Spleen (tissue), 7 donors: ENCODE measurements around the gene SEPHS1.

Experiments
- CTCF ChIP-seq, 11 experiments: fragments of 200-600 bp in 7 of 11; fragments of 450-650 bp in 4 of 11; sonication (generic) in 4 of 11; IDR thresholded peaks in 8 of 11; conservative IDR thresholded peaks in 3 of 11; 1 replicate in 7 of 11; 2 replicates in 4 of 11; pipeline versions ENCODE4 v1.4.0 to v1.8.0; 2016 to 2021; ENCODE audit warnings: antibody characterized with exemption in 11 of 11, inconsistent platforms in 4 of 11, mild to moderate bottlenecking in 1 of 11
- POLR2A ChIP-seq, 3 donors: fragments of 450-650 bp; IDR thresholded peaks; one replicate each; pipeline ENCODE4 v1.5.1; 2017; ENCODE audit warnings: antibody characterized with exemption in 3 of 3, mild to moderate bottlenecking in 1 of 3
- donor health status: DM: no; HTN: no; CAD: no; lungs with moderate emphysema.
- donor health status: DM: no; HTN: no; CAD: no.
- donor health status: DM: no; HTN: no; CAD: no.

GRCh38 chr10:13390604-13391522 is 42.8 kb upstream of the SEPHS1 start:
- no peak for TF ChIP-seq POLR2A (IDR thresholded peaks at IDR 0.05)
- TF ChIP-seq CTCF (IDR thresholded peaks at IDR 0.05 in 8 of 11, conservative IDR thresholded peaks at IDR 0.05 in 3 of 11), result no peak
